Measurements from ENCODE around the gene CLIC5.

The CLIC5 gene

GRCh38 chr6:45967363-45967762 is 48.3 kb downstream of the CLIC5 start:
- TF ChIP-seq GABPA (IDR thresholded peaks at IDR 0.05; ENCODE audit: low read depth) (no peak), CTCF (IDR thresholded peaks at IDR 0.05; ENCODE audit: insufficient read depth, low read length) (no peak), POLR2AphosphoS5 (IDR thresholded peaks at IDR 0.05; ENCODE audit: low read depth) (no peak), SPI1 (IDR thresholded peaks at IDR 0.05; ENCODE audit: borderline replicate concordance, low read depth) (no peak)
- no peak for DNase-seq (ENCODE audit: low read depth in 1 of 2, low spot score in 1 of 2)
- Histone ChIP-seq H3K27me3 (ENCODE audit: insufficient read depth, poor library complexity, severe bottlenecking) (no peaks in the 10 kb centered on the region), H3K4me3 (replicated peaks; ENCODE audit: insufficient read depth, low read length) (no peak overlapping the region), H3K27ac (replicated peaks) (no peak overlapping the region)

DNA sequence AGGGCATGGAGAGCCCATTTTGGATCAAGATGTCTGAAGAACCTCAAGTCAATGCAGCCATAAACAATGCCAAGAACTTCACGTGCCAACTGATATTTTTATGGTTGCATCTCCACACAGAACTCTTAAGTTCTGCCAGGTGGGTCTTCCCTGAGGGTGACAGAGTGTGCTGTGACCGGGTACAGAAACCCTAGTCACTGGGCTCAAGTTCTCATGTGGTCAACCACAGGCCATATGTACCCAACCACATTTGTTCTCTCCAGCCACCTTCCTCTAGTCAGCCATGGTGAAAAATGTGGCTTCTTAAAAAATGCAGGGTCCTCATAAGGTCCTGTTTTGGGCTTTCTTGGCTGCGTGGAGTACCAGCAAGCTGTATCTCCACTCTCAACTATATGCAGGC is 48.9 kb downstream of the CLIC5 start:
- no peak for TF ChIP-seq POLR2AphosphoS5 (IDR thresholded peaks at IDR 0.05; ENCODE audit: low read depth)
- TF ChIP-seq GABPA (IDR thresholded peaks at IDR 0.05; ENCODE audit: low read depth) = no peak
- no peak for TF ChIP-seq CTCF (IDR thresholded peaks at IDR 0.05; ENCODE audit: insufficient read depth, low read length)
- TF ChIP-seq, protein P1, sequence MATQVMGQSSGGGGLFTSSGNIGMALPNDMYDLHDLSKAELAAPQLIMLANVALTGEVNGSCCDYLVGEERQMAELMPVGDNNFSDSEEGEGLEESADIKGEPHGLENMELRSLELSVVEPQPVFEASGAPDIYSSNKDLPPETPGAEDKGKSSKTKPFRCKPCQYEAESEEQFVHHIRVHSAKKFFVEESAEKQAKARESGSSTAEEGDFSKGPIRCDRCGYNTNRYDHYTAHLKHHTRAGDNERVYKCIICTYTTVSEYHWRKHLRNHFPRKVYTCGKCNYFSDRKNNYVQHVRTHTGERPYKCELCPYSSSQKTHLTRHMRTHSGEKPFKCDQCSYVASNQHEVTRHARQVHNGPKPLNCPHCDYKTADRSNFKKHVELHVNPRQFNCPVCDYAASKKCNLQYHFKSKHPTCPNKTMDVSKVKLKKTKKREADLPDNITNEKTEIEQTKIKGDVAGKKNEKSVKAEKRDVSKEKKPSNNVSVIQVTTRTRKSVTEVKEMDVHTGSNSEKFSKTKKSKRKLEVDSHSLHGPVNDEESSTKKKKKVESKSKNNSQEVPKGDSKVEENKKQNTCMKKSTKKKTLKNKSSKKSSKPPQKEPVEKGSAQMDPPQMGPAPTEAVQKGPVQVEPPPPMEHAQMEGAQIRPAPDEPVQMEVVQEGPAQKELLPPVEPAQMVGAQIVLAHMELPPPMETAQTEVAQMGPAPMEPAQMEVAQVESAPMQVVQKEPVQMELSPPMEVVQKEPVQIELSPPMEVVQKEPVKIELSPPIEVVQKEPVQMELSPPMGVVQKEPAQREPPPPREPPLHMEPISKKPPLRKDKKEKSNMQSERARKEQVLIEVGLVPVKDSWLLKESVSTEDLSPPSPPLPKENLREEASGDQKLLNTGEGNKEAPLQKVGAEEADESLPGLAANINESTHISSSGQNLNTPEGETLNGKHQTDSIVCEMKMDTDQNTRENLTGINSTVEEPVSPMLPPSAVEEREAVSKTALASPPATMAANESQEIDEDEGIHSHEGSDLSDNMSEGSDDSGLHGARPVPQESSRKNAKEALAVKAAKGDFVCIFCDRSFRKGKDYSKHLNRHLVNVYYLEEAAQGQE (IDR thresholded peaks at IDR 0.05; ENCODE audit: insufficient replicate concordance, low read depth) = no peak
- no peak for TF ChIP-seq SPI1 (IDR thresholded peaks at IDR 0.05; ENCODE audit: borderline replicate concordance, low read depth)
- no peak overlapping the region for H3K27ac ChIP-seq (replicated peaks)
- H3K27me3 ChIP-seq (ENCODE audit: insufficient read depth, poor library complexity, severe bottlenecking) = no peaks in the 10 kb centered on the region
- DNase-seq (ENCODE audit: low read depth in 1 of 2, low spot score in 1 of 2) = peak in 1 of 2 experiments; percentile 2
- H3K4me3 ChIP-seq (replicated peaks; ENCODE audit: insufficient read depth, low read length) = no peak overlapping the region

DNA sequence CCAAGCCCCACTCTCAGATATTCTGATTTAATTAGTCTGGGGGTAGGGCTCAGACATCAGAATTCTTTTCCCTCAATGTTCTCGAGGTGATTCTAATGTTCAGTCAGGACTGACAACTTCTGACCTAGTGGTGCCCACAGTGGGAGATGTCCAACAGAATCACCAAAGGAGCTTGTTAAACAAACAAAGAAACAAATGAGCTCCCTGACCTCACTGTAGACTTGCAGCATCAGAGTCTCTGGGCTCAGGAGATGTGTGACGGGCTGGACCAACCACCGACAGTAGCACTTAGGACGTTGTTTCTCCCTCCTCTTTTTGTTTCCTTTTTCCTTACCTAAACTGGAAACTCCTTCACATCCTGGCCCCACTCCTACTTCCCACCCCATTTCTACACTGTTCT is 49.3 kb downstream of the CLIC5 start:
- TF ChIP-seq SPI1 (IDR thresholded peaks at IDR 0.05; ENCODE audit: borderline replicate concordance, low read depth) = no peak
- TF ChIP-seq CTCF (IDR thresholded peaks at IDR 0.05; ENCODE audit: insufficient read depth, low read length) = no peak
- no peak for TF ChIP-seq POLR2AphosphoS5 (IDR thresholded peaks at IDR 0.05; ENCODE audit: low read depth)
- TF ChIP-seq GABPA (IDR thresholded peaks at IDR 0.05; ENCODE audit: low read depth) = no peak
- TF ChIP-seq, protein P1 (IDR thresholded peaks at IDR 0.05; ENCODE audit: insufficient replicate concordance, low read depth) = no peak
- Histone ChIP-seq H3K27me3 (ENCODE audit: insufficient read depth, poor library complexity, severe bottlenecking) (no peaks in the 10 kb centered on the region), H3K27ac (replicated peaks) (no peak overlapping the region), H3K4me3 (replicated peaks; ENCODE audit: insufficient read depth, low read length) (no peak overlapping the region)
- no peak for DNase-seq (ENCODE audit: low read depth in 1 of 2, low spot score in 1 of 2)

- no peak overlapping the region for H3K4me3 ChIP-seq (replicated peaks; ENCODE audit: insufficient read depth, low read length)
- no peak overlapping the region for H3K27ac ChIP-seq (replicated peaks)
- H3K27me3 ChIP-seq (ENCODE audit: insufficient read depth, poor library complexity, severe bottlenecking) = no peaks in the 10 kb centered on the region
- DNase-seq (ENCODE audit: low read depth in 1 of 2, low spot score in 1 of 2) = no peak
- TF ChIP-seq GABPA (IDR thresholded peaks at IDR 0.05; ENCODE audit: low read depth) (no peak), CTCF (IDR thresholded peaks at IDR 0.05; ENCODE audit: insufficient read depth, low read length) (no peak), SPI1 (IDR thresholded peaks at IDR 0.05; ENCODE audit: borderline replicate concordance, low read depth) (no peak), POLR2AphosphoS5 (IDR thresholded peaks at IDR 0.05; ENCODE audit: low read depth) (no peak)
- TF ChIP-seq, protein P1 (IDR thresholded peaks at IDR 0.05; ENCODE audit: insufficient replicate concordance, low read depth) = no peak
These were observed 49.9 kb downstream of the CLIC5 start for GRCh38 chr6:45965792-45966191.

All from HL-60 (cell line).